GM21447 (cell line): Measurements from ENCODE around the gene HSPA4.
"Not testable (repeated sequence)": the region's sequence is repeated elsewhere in the genome, so short reads cannot be mapped to it uniquely, and the experiment has no call there.

Experiments used
- ATAC-seq: cut with Tn5 transposase; IDR thresholded peaks from one replicate; pipeline ENCODE4 v1.9.1; 2021; ENCODE audit not compliant: unreplicated experiment

The HSPA4 gene

DNA sequence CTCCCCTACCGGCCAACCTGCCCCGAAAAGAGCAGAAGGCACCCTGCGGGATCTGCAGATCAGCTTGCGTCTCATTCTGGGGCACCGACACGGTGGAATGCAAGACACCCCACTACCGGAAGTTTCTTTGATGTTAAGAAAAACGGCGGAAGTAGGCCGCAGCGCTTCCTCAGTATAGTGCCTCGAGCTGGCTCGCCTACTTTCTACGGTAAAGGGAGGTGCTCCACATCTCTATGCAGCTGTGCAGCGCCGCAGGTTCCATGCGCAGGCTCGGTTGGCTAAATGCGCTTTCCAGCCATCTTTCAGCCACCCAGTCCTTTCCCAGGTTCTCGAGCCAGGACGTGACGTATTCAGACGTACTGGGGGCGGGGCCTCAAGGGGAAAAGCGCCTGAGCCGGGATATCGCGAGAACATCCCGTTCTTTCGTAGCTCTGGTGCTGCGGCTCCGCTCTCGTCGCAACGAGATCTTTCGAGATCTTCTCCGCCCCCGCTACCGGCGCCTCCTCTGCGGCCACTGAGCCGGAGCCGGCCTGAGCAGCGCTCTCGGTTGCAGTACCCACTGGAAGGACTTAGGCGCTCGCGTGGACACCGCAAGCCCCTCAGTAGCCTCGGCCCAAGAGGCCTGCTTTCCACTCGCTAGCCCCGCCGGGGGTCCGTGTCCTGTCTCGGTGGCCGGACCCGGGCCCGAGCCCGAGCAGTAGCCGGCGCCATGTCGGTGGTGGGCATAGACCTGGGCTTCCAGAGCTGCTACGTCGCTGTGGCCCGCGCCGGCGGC, at the start of gene HSPA4:
Gene HSPA4, plus strand, starts transcription at position 472 of the 775 bp plus-strand sequence. Its CDS starts 238 bp downstream, at position 710.
- peak; percentile 76 for ATAC-seq

DNA sequence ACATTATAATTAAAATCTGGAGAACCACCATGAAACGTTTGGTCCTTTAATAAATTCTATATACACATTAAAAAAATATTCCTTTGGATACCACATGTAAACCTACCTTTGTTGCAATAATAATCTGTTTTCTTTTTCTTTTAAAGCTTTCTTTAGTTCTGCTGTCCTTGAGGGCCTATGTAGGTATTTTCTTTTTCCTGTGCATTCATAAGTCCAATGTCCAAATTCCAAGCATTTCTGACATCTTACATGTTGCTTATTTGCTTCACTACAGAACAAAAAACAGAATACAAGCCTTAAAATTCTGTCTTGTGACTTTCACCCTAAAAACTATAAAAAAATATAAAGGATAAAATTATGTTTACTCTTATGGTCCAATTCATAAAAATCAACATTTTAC, 45.2 kb upstream of the HSPA4 start:
- ATAC-seq = no peak

DNA sequence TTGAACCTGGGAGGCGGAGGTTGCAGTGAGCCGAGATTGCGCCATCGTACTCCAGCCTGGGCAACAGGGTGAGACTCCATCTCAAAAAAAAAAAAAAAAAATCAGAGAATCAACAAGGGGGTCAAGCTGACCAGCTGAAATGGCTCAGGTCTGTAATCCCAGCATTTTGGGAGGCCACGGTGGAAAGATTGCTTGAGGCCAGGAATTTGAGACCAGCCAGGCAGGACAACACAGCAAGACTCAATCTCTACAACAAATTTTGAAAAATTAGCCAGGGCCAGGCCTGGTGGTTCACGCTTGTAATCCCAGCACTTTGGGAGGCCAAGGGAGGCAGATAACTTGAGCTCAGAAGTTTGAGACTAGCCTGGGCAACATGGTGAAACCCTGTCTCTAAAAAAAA, 43.4 kb upstream of the HSPA4 start:
- not testable (repeated sequence) for ATAC-seq

DNA sequence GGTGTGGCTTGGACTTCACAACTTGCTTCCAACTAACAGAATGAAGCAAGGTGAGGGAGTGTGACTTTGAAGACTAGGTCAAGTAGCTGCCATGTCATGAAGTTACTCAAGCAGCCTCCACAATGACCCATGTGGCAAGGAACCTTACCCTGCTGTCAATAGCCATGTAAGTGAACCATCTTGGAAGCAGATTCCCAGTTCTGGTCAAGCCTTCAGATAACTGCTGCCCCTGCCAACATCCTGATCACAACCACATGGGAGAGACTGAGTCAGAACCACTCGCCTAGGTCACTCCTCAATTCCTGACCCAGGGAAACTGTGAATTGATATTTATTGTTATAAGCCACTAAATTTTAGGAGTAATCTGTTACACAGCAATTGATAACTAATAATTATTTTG, 36.3 kb upstream of the HSPA4 start:
- no peak for ATAC-seq

DNA sequence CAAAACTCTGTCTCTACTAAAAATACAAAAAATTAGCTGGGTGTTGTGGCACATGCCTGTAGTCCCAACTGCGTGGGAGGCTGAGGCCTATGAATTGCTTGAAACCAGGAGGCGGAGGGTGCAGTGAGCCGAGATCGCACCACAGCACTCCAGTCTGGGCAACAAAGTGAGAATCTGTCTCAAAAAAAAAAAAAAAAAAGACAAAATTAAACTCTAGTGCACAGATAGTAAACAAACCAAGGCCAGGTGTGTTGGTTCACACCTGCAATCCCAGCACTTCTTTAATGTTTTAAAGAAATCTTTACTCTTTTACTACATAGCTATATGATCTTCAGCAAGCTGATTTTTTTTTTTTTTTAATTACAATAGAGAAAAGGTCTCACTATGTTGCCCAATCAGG, 33.8 kb upstream of the HSPA4 start:
- no peak for ATAC-seq

DNA sequence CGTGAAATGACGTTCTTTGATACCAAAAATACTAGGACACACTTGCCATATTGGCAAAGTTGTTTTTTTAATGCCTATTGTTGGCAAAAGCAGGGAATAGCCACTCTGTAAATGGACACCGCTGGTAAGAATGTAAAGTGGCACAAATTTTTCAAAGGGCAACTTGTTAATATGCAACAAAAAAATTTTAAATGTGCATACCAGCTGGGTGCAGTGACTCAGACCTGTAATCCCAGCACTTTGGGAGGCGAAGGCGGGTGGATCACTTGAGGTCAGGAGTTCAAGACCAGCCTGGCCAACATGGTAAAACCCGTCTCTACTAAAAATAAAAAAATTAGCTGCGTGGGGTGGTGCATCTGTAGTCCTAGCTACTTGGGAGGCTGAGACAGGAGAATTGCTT, 32.3 kb upstream of the HSPA4 start:
- ATAC-seq = not testable (repeated sequence)

DNA sequence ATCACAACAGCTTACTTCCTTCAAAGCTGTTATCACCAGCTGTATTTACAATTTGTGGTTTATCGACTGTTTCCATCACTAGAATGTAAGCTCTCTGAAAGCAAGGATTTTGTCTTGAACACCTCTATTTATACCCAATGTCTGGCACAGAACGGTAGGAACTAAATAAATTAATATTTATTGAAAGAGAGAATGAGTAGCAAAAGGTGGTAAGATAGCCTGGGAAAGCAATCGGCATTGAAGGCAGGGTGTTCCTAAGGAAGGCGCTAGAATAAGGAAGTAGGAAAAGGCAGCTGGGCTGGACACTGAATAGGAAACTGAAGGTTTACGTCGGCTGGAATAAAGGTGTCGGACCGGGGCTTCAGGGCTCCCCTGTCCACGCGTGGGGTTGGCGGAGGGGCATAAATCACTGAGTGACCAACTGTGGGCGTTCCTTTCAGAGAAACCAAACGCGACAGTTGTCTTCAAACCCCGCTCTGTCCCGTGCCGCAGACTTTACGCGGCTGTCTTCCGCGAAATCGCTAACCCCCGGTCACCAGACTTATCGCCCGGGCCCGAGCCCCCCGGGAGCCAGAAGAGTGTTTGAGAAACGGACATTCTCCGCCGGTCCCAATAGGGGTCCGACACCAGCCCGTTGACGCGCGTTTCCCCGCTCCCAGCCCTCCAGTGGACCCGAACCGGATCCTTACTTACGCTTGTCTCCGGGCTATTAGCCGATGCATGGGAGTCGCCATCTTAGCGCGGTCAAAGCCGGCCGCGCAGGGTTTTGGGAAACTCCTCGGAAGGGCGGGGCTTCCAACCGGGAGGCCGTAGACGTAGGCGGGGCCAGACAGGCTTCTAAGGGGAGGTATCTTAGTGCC, 25.8 kb upstream of the HSPA4 start, which contains the start of gene ZCCHC10:
Gene ZCCHC10, minus strand, starts transcription at position 746 of the 860 bp plus-strand sequence. Its CDS starts 12 bp downstream, at position 734.
- peak; percentile 98 for ATAC-seq

DNA sequence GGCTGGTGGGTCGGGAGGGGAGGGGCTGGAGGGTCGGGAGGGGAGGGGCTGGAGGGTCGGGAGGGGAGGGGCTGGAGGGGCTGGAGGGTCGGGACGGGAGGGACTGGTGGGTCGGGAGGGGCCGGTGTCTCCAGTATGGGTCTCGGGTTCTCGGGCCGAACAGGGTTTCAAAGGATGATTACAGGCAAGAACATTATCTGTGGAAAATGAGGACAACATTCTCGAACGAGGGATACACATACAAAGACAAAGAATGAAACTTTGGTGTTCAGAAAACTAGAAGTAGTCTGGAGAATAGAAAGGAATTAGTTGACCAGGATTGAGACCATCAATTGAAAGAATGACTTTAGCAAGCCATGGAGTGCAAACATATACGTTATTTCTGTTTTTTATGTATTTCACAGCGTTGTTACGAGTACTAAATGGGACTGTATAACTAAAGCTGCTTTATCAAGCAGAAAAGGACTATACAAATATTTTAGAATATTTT, 25.1 kb upstream of the HSPA4 start:
- ATAC-seq = no peak

DNA sequence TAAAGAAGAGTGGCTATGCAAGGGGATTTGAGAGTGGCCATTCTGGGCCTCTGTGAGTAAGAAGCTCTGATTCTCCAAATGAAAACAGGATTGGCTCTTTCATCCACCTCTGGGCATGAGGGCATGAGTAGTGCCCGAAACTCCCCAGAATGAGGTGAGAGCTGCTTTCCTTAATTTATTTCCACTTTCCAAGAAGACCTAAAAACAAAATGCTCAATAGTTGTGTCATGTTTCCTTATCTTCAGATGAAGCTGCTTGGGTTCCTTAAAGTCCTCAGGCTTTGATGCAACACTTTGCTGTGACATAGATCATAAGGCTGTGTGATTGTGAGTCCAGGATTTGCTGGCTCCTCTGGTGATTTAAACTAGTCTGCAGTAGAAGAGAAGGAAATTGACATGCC, 22.4 kb upstream of the HSPA4 start:
- no peak for ATAC-seq

DNA sequence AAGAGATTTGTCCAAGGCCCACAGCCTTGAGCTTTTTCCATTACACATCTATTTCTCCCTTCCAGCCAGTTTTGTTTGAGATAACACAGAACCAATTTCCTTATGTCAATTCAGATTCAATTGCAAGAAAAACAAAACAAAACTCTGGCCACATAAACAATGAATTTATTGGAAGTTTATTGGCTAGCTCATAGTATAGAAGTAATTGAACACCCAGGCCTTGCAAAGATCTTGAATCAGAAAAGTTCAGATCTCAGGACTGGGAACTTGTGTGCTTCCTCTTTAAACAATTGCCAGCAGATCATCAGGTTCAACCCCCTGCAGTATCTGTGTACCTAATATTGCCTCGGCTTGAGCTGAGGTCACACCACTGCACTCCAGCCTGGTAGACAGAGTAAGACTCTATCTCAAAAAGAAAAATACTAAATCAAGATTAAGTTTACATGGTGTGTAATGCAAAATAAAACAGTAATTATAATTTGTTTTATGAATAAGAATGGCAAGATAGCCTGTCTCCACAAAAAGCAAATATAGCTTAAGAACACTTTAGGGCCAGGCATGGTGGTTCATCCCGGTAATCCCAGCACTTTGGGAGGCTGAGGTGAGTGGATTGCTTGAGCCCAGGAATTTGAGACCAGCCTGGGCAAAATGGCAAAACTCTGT, 21.3 kb upstream of the HSPA4 start:
- ATAC-seq = no peak

DNA sequence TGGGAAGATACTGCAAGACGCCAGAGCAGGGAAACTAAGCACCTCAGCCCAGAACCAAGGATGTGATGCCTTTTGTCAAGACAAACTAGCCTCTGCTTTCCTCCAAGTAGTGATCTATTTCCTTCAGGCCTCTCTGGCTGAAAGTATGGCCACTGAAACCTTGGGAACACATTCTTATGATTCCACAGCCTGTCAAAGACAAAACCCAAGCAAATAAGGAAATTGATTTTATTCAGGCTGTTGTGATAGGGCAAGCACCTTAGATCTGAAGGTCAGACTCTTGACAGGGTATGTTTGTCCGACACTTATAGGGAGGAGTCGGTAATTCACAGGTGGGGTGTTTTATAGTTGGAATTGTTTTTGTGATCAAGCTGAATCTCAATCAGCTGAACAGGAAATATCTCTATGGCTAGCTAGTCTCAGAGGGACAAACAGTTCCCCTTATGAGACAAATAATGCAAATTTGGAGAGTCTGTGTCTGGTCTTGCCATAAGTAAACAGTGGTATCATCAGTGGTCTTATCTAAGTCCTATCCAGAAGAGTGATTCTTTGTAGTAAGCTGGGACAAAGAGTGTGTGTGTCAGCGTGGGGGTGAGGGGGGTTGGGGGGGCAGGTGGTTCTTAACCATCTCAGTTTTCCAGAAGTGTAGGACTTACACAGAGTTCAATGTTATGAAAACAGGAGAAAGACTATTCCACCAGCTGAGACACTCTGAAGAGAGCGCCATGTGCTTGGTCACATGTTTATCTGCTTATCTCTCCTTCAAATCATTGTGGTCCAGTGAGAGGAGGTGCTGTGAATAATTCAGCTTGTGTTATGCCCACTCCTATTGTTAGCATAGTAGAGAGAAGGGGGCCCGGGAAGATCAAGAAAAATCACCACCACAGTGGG, 18.7 kb upstream of the HSPA4 start:
- no peak for ATAC-seq

DNA sequence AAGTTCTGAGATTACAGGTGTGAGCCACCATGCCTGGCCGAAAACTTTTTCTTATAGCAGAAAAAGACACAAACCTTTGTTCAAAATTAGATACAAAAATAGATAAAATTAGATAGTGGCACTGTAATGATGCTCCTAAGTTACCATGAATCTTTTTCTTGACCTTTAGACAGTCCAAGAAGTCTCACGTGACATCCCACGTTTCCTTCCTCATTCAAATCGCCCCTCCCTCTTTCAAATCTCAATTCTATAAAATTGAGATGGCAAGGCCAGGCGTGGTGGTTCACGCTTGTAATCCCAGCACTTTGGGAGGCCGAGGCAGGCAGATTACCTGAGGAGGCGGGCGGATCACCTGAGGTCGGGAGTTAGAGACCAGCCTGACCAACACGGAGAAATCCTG, 17.7 kb upstream of the HSPA4 start:
- no peak for ATAC-seq

DNA sequence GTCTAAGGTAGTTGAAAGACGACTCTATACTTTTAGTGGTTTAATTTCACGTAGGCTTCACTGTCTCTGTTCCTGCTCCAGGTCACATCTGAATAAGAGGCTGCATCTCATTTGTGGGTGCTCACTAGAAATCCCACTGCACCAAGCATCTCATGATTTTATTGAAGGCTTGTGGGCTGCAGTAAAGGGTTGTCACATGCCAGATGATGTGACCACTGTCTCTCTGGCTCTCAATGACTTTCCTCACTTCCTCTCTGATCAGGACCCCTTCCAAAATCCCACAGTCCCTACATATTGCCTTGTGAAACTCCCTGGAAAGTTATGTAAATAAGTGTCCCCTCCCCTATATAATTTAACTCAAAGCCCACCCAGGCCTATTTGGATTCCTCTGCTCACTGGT, 16.6 kb upstream of the HSPA4 start:
- ATAC-seq = no peak

DNA sequence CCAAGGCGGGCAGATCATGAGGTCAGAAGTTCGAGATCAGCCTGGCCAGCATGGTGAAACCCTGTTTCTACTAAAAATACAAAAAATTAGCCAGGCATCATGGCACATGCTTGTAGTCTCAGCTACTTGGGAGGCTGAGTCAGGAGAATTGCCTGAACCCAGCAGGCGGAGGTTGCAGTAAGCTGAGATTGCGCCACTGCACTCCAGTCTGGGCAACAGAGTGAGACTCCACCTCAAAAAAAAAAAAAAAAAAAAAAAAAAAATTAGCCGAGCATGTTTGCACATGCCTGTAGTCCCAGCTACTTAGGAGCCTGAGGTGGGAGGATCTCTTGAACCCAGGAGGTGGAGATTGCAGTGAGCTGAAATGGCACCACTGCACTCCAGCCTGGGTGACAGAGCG, 15.1 kb upstream of the HSPA4 start:
- not testable (repeated sequence) for ATAC-seq

DNA sequence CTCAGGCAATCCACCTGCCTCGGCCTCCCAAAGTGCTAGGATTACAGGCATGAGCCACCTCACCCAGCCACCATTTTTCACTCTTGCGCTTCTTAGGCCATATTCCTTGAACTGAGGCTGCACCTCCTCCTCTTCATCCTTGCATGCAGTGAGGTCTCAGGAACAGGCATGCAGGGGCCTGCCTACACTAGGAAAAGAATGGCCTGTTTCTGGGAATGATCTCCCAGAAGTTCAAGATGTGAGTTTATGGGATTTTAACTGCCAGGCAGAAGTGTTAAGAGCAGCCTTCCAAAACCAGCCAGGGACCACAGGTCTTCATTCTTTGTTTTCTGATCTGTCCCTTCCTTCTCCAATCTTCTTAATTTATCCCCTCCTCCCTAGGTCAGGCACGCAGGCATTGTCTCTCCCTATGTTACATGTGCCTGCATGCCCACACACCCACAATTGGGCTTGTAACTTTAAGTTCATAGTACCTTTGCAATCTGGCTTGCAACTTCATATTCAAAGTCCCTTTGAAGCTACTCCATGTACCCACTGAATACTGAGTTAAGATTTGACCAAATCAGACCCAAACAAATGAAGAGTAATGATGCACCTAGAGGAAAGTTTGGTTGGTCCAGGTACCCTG, 10.5 kb upstream of the HSPA4 start:
- no peak for ATAC-seq

DNA sequence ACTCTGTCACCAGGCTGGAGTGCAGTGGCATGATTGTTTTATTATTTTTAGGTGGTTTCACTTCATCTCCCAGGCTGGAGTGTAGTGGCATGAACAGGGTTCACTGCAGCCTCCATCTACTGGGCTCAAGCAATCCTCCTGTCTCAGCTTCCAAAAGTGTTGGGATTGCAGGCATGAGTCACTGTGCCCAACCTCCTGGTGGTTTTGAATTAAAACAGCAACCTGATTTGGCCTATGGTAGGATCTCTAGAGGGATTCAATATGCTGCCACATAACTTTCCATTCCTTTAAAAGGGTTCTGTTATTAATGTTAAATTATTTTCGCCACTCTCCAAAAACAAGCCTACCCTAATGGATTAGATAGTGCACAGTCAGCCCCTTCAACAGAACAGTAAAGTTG, 9.9 kb upstream of the HSPA4 start:
- no peak for ATAC-seq

DNA sequence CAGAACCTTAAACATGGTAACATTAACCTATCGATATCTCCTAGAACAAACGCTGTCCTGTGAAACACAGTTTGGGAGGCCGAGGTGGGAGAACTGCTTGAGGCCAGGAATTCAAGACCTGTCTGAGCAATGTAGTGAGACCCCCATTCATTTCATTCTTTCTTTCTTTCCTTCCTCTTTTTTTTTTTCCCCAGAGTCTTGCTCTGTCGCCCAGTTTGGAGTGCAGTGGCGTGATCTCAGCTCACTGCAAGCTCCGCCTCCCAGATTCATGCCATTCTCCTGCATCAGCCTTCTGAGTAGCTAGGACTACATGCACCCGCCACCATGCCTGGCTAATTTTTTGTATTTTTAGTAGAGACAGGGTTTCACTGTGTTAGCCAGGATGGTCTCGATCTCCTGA, 5.3 kb upstream of the HSPA4 start:
- ATAC-seq = not testable (repeated sequence)

DNA sequence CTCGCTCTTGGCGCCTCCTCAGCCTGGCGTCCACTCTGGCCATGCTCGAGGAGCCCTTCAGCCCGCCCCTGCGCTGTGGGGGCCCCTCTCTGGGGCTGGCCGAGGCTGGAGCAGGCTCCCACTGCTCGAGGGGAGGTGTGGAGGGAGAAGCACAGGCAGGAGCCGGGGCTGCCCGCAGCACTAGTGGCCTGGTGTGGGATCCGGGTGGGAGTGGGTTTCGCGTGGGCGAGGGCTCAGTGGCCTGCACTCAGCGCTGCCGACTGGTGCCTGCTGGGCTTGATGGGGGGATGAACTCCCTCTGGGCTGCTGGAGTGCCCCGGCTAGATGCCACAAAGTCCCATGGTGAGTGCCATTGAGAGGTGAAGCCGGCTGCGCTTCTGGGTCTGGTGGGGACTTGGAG, 4.4 kb upstream of the HSPA4 start:
- no peak for ATAC-seq

DNA sequence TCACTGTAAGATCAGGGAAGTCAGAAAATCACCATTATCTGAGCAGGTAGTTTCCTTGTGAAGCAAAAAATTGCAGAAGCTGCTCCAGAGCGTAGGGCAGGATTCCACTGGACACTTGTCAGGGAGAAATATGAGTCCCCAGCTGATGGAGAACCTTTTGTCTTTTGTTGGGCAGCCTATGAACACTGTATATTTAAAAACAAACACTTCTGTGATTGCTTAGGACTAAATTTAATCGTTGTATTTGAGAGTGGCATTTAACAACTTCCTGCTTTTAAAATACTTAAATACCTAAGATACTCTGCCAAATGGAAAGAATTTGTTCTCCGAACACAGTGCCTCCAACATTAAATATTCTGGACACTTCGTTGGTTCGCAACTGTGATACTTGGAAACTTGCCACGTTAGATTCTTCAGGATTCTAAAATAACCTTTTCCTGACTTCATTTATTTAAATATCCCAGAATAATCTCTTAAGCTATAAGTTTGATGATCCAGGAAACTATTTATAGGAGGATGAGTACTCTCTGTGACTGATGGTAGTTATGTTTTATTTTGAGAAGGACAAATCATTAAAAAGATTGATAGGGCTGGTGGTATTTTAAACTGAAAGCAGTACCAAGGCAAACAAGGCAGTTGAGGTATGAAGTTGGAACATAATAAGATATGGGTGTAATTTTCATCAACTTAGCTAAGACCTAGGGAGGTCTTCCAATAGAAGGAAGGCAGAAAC, 2.7 kb upstream of the HSPA4 start:
- no peak for ATAC-seq
